ENCODE measurements around the gene DSCAML1.

DNA sequence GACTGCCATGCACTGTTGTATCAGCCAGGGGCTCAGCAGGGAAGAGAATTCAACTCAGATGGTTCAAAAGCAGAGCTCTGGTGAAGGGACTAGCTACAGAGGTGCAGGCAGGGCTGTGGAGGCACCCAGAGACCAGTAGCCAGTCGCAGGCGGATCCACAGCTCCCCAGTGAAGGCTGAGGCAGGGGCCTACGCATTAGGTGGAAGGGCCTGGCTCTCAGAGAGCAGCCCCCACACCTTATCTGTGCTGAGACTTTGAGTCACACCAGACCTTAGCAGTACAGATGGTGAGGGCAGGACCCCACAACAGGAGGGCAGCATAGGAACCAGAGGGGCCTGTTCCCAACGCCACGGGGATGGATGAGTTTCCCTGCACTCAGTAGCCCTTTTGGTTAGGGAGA lies 189.6 kb downstream of the DSCAML1 start:
- no peak for TF ChIP-seq CTCF (IDR thresholded peaks at IDR 0.05; ENCODE audit: low read depth, low read length)
- TF ChIP-seq EZH2phosphoT487 (IDR thresholded peaks at IDR 0.05; ENCODE audit: low read depth): no peak
